ENCODE measurements around the gene PPT2.

GRCh38 chr6:32107406-32107805 is 46.5 kb upstream of the PPT2 start:
- TF ChIP-seq POLR2A (IDR thresholded peaks at IDR 0.05): no peak
- TF ChIP-seq, protein P1, sequence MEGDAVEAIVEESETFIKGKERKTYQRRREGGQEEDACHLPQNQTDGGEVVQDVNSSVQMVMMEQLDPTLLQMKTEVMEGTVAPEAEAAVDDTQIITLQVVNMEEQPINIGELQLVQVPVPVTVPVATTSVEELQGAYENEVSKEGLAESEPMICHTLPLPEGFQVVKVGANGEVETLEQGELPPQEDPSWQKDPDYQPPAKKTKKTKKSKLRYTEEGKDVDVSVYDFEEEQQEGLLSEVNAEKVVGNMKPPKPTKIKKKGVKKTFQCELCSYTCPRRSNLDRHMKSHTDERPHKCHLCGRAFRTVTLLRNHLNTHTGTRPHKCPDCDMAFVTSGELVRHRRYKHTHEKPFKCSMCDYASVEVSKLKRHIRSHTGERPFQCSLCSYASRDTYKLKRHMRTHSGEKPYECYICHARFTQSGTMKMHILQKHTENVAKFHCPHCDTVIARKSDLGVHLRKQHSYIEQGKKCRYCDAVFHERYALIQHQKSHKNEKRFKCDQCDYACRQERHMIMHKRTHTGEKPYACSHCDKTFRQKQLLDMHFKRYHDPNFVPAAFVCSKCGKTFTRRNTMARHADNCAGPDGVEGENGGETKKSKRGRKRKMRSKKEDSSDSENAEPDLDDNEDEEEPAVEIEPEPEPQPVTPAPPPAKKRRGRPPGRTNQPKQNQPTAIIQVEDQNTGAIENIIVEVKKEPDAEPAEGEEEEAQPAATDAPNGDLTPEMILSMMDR (IDR thresholded peaks at IDR 0.05): no peak
- TF ChIP-seq EP300 (IDR thresholded peaks at IDR 0.05): no peak

Data from gastroesophageal sphincter (tissue), 3 donors.